Panc1 (cell line): ENCODE results near the gene MAML3.

ENCODE experiments used
- CTCF ChIP-seq: fragments of 450-650 bp; IDR thresholded peaks from 2 replicates; pipeline ENCODE4 v1.5.1; 2017; ENCODE audit warnings: mild to moderate bottlenecking
- POLR2AphosphoS5 ChIP-seq: IDR thresholded peaks from 2 replicates; pipeline ENCODE4 v1.6.1; 2012; ENCODE audit warnings: mild to moderate bottlenecking, low read depth, low read length, moderate library complexity
- TF ChIP-seq, protein P1 (sequence below), 2 experiments: IDR thresholded peaks; 2 replicates each; pipeline ENCODE4 v1.6.1; 2011 to 2012; ENCODE audit warnings: low read depth in 2 of 2, control low read depth in 1 of 2, low read length in 1 of 2, mild to moderate bottlenecking in 1 of 2, moderate library complexity in 1 of 2; ENCODE audit not compliant: insufficient read depth in 1 of 2

- TF ChIP-seq, protein P1, sequence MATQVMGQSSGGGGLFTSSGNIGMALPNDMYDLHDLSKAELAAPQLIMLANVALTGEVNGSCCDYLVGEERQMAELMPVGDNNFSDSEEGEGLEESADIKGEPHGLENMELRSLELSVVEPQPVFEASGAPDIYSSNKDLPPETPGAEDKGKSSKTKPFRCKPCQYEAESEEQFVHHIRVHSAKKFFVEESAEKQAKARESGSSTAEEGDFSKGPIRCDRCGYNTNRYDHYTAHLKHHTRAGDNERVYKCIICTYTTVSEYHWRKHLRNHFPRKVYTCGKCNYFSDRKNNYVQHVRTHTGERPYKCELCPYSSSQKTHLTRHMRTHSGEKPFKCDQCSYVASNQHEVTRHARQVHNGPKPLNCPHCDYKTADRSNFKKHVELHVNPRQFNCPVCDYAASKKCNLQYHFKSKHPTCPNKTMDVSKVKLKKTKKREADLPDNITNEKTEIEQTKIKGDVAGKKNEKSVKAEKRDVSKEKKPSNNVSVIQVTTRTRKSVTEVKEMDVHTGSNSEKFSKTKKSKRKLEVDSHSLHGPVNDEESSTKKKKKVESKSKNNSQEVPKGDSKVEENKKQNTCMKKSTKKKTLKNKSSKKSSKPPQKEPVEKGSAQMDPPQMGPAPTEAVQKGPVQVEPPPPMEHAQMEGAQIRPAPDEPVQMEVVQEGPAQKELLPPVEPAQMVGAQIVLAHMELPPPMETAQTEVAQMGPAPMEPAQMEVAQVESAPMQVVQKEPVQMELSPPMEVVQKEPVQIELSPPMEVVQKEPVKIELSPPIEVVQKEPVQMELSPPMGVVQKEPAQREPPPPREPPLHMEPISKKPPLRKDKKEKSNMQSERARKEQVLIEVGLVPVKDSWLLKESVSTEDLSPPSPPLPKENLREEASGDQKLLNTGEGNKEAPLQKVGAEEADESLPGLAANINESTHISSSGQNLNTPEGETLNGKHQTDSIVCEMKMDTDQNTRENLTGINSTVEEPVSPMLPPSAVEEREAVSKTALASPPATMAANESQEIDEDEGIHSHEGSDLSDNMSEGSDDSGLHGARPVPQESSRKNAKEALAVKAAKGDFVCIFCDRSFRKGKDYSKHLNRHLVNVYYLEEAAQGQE (IDR thresholded peaks at IDR 0.05; ENCODE audit: insufficient read depth in 1 of 2, low read depth in 2 of 2, low read length in 1 of 2), result no peak
- no peak for TF ChIP-seq CTCF
- TF ChIP-seq POLR2AphosphoS5, result no peak
These were observed 292.5 kb downstream of the MAML3 start for GRCh38 chr4:139861471-139861870.
